ENCODE data around the gene GOLT1B. TPM values are rescaled to one million over a fixed set of nuclear protein-coding genes. Genes with fewer than 3 reads are reported as not detected.

The GOLT1B gene
- total RNA-seq, 1 donor from 2014 or later: 32.4 TPM

DNA sequence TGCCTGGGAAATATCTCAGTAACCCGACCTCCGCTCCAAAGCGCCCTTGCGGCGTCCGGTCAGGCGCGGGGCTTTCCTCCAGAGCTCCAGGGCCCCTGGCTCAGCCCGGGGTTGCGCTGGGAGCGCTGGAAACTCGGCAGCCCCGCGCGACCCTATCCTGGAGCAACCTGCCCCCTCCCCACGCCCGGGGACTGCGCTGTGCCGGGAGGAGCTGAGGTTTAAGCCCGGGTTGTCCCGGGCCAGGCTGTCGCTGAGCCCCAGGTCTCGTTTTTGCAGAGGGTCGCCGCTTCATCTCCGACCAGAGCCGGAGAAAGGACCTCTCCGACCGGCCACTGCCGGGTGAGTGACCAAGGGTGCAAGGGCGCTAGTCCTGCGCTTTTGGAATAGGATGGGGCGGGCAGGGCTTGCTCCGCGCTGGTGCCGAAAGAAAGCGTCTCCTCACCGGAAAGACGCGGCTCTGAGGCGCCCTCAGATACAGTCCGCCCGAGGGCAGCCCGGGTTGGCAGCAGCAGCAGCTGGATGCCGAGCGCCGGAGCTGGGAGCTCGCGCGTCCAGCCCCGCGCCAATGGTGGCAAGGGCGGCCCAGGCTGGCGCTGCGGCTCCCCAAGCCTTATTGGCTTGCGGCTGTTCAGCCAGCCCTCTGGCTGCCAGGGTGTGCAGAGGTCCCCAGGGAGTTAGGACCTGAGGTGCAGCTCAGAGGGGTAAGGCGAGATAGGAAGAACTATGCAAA lies 26.0 kb downstream of the GOLT1B start:
- TF ChIP-seq, protein P1, sequence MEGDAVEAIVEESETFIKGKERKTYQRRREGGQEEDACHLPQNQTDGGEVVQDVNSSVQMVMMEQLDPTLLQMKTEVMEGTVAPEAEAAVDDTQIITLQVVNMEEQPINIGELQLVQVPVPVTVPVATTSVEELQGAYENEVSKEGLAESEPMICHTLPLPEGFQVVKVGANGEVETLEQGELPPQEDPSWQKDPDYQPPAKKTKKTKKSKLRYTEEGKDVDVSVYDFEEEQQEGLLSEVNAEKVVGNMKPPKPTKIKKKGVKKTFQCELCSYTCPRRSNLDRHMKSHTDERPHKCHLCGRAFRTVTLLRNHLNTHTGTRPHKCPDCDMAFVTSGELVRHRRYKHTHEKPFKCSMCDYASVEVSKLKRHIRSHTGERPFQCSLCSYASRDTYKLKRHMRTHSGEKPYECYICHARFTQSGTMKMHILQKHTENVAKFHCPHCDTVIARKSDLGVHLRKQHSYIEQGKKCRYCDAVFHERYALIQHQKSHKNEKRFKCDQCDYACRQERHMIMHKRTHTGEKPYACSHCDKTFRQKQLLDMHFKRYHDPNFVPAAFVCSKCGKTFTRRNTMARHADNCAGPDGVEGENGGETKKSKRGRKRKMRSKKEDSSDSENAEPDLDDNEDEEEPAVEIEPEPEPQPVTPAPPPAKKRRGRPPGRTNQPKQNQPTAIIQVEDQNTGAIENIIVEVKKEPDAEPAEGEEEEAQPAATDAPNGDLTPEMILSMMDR (IDR thresholded peaks at IDR 0.05; ENCODE audit: unreplicated experiment): no peak
- Mint-ChIP-seq H3K4me3 (ENCODE audit: unreplicated experiment) (peak overlapping the region; percentile 32), H3K27ac (ENCODE audit: unreplicated experiment) (no peak overlapping the region), H3K9me3 (ENCODE audit: unreplicated experiment) (no peaks in the 10 kb centered on the region), H3K27me3 (ENCODE audit: unreplicated experiment) (peaks cover 1% of the 10 kb centered on the region), H3K36me3 (ENCODE audit: low read depth, unreplicated experiment) (no peaks in the 10 kb centered on the region), H3K4me1 (ENCODE audit: unreplicated experiment) (no peaks in the 10 kb centered on the region)
- peak; percentile 65 for DNase-seq (ENCODE audit: low spot score)

DNA sequence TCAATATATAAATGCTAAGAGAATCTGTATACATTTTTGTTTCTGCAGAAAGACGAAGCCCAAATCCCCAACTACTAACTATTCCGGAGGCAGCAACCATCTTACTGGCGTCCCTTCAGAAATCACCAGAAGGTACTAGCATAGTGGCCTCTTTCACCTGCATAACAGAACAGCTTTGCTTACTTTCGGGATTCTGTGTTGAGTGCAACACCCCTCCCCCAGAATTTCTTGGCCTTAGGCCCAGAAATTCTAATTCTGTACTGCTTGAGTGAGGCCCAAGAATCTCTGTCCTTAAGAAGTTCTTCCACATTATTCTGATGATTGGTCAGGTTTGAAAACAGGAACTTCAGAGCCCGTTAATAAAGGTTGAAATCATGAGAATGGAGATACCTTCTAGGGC lies 27.4 kb downstream of the GOLT1B start:
- no peak overlapping the region for H3K4me3 Mint-ChIP-seq (ENCODE audit: unreplicated experiment)
- TF ChIP-seq, protein P1 (IDR thresholded peaks at IDR 0.05; ENCODE audit: unreplicated experiment): no peak
- no peaks in the 10 kb centered on the region for H3K9me3 Mint-ChIP-seq (ENCODE audit: unreplicated experiment)
- no peaks in the 10 kb centered on the region for H3K36me3 Mint-ChIP-seq (ENCODE audit: low read depth, unreplicated experiment)
- H3K27me3 Mint-ChIP-seq (ENCODE audit: unreplicated experiment): peaks cover 1% of the 10 kb centered on the region
- no peaks in the 10 kb centered on the region for H3K4me1 Mint-ChIP-seq (ENCODE audit: unreplicated experiment)
- no peak overlapping the region for H3K27ac Mint-ChIP-seq (ENCODE audit: unreplicated experiment)
- no peak for DNase-seq (ENCODE audit: low spot score)

DNA sequence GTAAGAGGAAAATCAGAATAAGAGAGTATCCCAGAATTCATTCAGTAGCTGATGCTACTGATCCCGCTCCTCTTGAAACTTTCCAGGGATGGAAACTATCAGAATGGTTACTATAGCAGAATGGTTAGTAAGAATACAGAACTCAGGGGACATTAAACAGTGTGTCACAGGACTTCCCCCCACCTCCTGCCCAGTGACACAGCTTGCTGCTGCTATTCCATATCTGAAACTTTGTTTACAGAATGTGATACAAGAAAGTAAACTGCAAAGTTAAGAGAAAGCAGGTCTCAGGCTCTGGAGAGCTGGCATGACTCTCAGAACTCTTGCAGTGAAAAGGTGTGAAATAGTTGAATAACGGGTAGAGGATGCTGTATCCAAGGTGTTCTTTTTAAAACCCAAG lies 27.9 kb downstream of the GOLT1B start:
- Mint-ChIP-seq H3K9me3 (ENCODE audit: unreplicated experiment) (no peaks in the 10 kb centered on the region), H3K4me3 (ENCODE audit: unreplicated experiment) (no peak overlapping the region), H3K27me3 (ENCODE audit: unreplicated experiment) (peaks cover under 1% of the 10 kb centered on the region), H3K4me1 (ENCODE audit: unreplicated experiment) (no peaks in the 10 kb centered on the region), H3K27ac (ENCODE audit: unreplicated experiment) (no peak overlapping the region), H3K36me3 (ENCODE audit: low read depth, unreplicated experiment) (no peaks in the 10 kb centered on the region)
- no peak for DNase-seq (ENCODE audit: low spot score)
- TF ChIP-seq, protein P1 (IDR thresholded peaks at IDR 0.05; ENCODE audit: unreplicated experiment): no peak

DNA sequence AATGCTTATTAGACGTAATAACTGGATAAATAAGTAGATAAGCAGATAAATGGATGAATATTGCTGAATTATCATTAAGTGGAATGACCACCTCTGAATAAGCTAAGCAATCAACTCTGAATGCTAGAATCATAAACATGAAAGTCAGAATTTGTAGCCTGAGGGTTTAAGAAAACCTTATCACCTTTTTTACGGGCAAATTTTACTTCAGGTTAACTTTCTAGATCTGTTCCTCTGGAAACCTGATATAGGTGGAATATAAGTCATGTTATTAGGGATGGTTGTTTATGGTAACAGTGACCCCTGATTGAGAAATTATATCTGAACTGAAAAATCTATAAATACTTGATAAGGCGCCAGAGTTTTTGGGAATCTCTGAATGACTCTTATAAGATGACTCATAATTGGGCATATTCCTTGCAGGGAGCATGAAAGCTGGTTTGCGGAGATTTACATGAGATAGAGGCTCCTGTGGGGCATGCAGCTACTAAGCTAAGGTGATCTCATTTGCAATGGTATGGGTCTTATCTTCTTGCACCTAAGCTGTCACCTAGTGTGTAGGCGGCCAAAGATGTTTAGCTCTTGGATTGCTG lies 36.6 kb downstream of the GOLT1B start:
- no peak overlapping the region for H3K27ac Mint-ChIP-seq (ENCODE audit: unreplicated experiment)
- no peaks in the 10 kb centered on the region for H3K4me1 Mint-ChIP-seq (ENCODE audit: unreplicated experiment)
- TF ChIP-seq, protein P1 (IDR thresholded peaks at IDR 0.05; ENCODE audit: unreplicated experiment): no peak
- no peak overlapping the region for H3K4me3 Mint-ChIP-seq (ENCODE audit: unreplicated experiment)
- DNase-seq (ENCODE audit: low spot score): no peak
- H3K36me3 Mint-ChIP-seq (ENCODE audit: low read depth, unreplicated experiment): no peaks in the 10 kb centered on the region
- no peaks in the 10 kb centered on the region for H3K27me3 Mint-ChIP-seq (ENCODE audit: unreplicated experiment)
- H3K9me3 Mint-ChIP-seq (ENCODE audit: unreplicated experiment): no peaks in the 10 kb centered on the region

DNA sequence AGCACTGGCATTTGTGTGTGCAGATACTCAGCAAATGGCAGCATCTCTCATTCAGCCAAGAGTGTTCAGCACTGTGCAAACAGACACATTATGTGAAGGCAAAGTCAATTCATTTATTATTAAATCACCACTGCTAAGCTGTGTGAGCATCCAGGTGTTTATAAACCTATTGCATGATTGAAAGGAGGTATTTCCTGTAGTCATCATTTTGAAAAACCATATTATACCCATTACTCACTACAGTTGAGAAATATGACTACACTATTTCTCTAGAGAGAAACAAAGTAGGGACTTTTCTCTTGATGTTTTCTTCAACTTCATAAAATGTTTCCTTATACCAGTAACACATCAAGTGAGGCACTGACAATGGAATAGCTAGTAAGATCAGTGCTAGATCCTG lies 38.2 kb downstream of the GOLT1B start:
- H3K27me3 Mint-ChIP-seq (ENCODE audit: unreplicated experiment): no peaks in the 10 kb centered on the region
- H3K27ac Mint-ChIP-seq (ENCODE audit: unreplicated experiment): no peak overlapping the region
- H3K4me1 Mint-ChIP-seq (ENCODE audit: unreplicated experiment): no peaks in the 10 kb centered on the region
- H3K36me3 Mint-ChIP-seq (ENCODE audit: low read depth, unreplicated experiment): no peaks in the 10 kb centered on the region
- no peak for DNase-seq (ENCODE audit: low spot score)
- no peak overlapping the region for H3K4me3 Mint-ChIP-seq (ENCODE audit: unreplicated experiment)
- no peaks in the 10 kb centered on the region for H3K9me3 Mint-ChIP-seq (ENCODE audit: unreplicated experiment)
- TF ChIP-seq, protein P1 (IDR thresholded peaks at IDR 0.05; ENCODE audit: unreplicated experiment): no peak
